WTC11 (cell line): ENCODE data around the gene MTHFD1L. TPM values are rescaled to one million over a fixed set of nuclear protein-coding genes. Genes with fewer than 3 reads are reported as not detected.

Experiments used
- ATAC-seq: fragments of 200-7000 bp; cut with Tn5 transposase; 2 replicates; pipeline ENCODE4 v1.10.0; 2021; ENCODE audit warnings: mild to moderate bottlenecking, moderate library complexity
- CTCF ChIA-PET: fragments of 300-600 bp; sonication (Branson Sonifier 250); formaldehyde crosslinking; loops from one replicate; lab custom pipeline; 2021; ENCODE audit warnings: antibody characterized with exemption; lab: Charles Lee
- POLR2A ChIA-PET: fragments of 350-600 bp; sonication (Branson Sonifier 250); formaldehyde crosslinking; loops from one replicate; lab custom pipeline; 2021; ENCODE audit warnings: antibody characterized with exemption; lab: Charles Lee
- DNase-seq: peaks from one replicate; pipeline ENCODE4 v3.0.0; 2021; ENCODE audit warnings: low spot score
- H3K27ac Mint-ChIP-seq: 2 replicates; pipeline ENCODE4 v1.8.0; 2021; ENCODE audit warnings: mixed read lengths
- H3K27me3 Mint-ChIP-seq: 2 replicates; pipeline ENCODE4 v1.8.0; 2021; ENCODE audit warnings: low read depth, mild to moderate bottlenecking, moderate library complexity, mixed read lengths
- H3K36me3 Mint-ChIP-seq: 2 replicates; pipeline ENCODE4 v1.8.0; 2021; ENCODE audit warnings: mixed read lengths
- H3K4me1 Mint-ChIP-seq: 2 replicates; pipeline ENCODE4 v1.8.0; 2022; ENCODE audit warnings: mixed read lengths
- H3K4me3 Mint-ChIP-seq: 2 replicates; pipeline ENCODE4 v1.8.0; 2021; ENCODE audit warnings: mild to moderate bottlenecking, moderate library complexity, mixed read lengths
- H3K9me3 Mint-ChIP-seq: 2 replicates; pipeline ENCODE4 v1.8.0; 2021; ENCODE audit warnings: mixed read lengths
- ARID4B ChIP-seq: sonication (generic); formaldehyde crosslinking; IDR thresholded peaks from 2 replicates; pipeline ENCODE4 v1.8.0; 2023; ENCODE audit warnings: missing genetic modification reagents, mild to moderate bottlenecking, borderline replicate concordance
- ELF4 ChIP-seq: sonication (generic); formaldehyde crosslinking; IDR thresholded peaks from 2 replicates; pipeline ENCODE4 v1.8.1; 2022; ENCODE audit warnings: low read depth, mild to moderate bottlenecking, moderate library complexity, missing genetic modification reagents
- FOXP1 ChIP-seq: sonication (generic); formaldehyde crosslinking; IDR thresholded peaks from 2 replicates; pipeline ENCODE4 v1.8.0; 2022; ENCODE audit warnings: missing genetic modification reagents, mild to moderate bottlenecking, moderate library complexity, borderline replicate concordance
- GABPB1 ChIP-seq: sonication (generic); formaldehyde crosslinking; IDR thresholded peaks from 2 replicates; pipeline ENCODE4 v1.8.1; 2023; ENCODE audit warnings: mild to moderate bottlenecking, missing genetic modification reagents
- JAZF1 ChIP-seq: fragments of 250-450 bp; sonication (Bioruptor Pico); IDR thresholded peaks from 2 replicates; pipeline ENCODE4 v1.9.0; 2021; ENCODE audit warnings: moderate library complexity, mild to moderate bottlenecking, inconsistent platforms
- JUN ChIP-seq: sonication (generic); formaldehyde crosslinking; IDR thresholded peaks from 2 replicates; pipeline ENCODE4 v1.8.0; 2023; ENCODE audit warnings: mild to moderate bottlenecking, missing genetic modification reagents
- KAT7 ChIP-seq: sonication (generic); formaldehyde crosslinking; IDR thresholded peaks from 2 replicates; pipeline ENCODE4 v1.8.1; 2023; ENCODE audit warnings: missing genetic modification reagents, mild to moderate bottlenecking, borderline replicate concordance
- MLX ChIP-seq: sonication (generic); formaldehyde crosslinking; IDR thresholded peaks from 2 replicates; pipeline ENCODE4 v1.8.1; 2023; ENCODE audit warnings: mild to moderate bottlenecking, missing genetic modification reagents, moderate library complexity
- MYBL2 ChIP-seq: sonication (generic); formaldehyde crosslinking; IDR thresholded peaks from 2 replicates; pipeline ENCODE4 v1.8.1; 2023; ENCODE audit warnings: mild to moderate bottlenecking, moderate library complexity, missing genetic modification reagents
- NR2C2 ChIP-seq: sonication (generic); formaldehyde crosslinking; IDR thresholded peaks from 2 replicates; pipeline ENCODE4 v1.8.0; 2022; ENCODE audit warnings: mild to moderate bottlenecking, missing genetic modification reagents
- OVOL2 ChIP-seq: fragments of 250-450 bp; sonication (Bioruptor Pico); IDR thresholded peaks from 2 replicates; pipeline ENCODE4 v1.9.0; 2021; ENCODE audit warnings: mild to moderate bottlenecking, borderline replicate concordance
- SMAD3 ChIP-seq: sonication (generic); formaldehyde crosslinking; IDR thresholded peaks from 2 replicates; pipeline ENCODE4 v1.8.0; 2022; ENCODE audit warnings: missing genetic modification reagents, mild to moderate bottlenecking, borderline replicate concordance
- TEAD1 ChIP-seq: sonication (generic); formaldehyde crosslinking; IDR thresholded peaks from 2 replicates; pipeline ENCODE4 v1.8.0; 2022; ENCODE audit warnings: mild to moderate bottlenecking, missing genetic modification reagents
- TP53 ChIP-seq: sonication (generic); formaldehyde crosslinking; IDR thresholded peaks from 2 replicates; pipeline ENCODE4 v1.8.1; 2023; ENCODE audit warnings: mild to moderate bottlenecking, missing genetic modification reagents
- ZNF138 ChIP-seq: sonication (generic); formaldehyde crosslinking; conservative IDR thresholded peaks from 2 replicates; pipeline ENCODE4 v1.8.1; 2022; ENCODE audit warnings: mild to moderate bottlenecking, moderate library complexity, missing genetic modification reagents
- ZNF263 ChIP-seq: sonication (generic); formaldehyde crosslinking; IDR thresholded peaks from 2 replicates; pipeline ENCODE4 v1.8.1; 2022; ENCODE audit warnings: low read depth, mild to moderate bottlenecking, moderate library complexity, missing genetic modification reagents
- ZSCAN18 ChIP-seq: fragments of 250-450 bp; sonication (Bioruptor Pico); IDR thresholded peaks from 2 replicates; pipeline ENCODE4 v2.1.2; 2022; ENCODE audit warnings: mild to moderate bottlenecking, moderate library complexity
- total RNA-seq: library from RNA; stranded (reverse); gene quantifications from 3 replicates; pipeline ENCODE4 v1.2.3, GENCODE V29; 2021
- TF ChIP-seq, protein P1 (sequence below): sonication (generic); formaldehyde crosslinking; IDR thresholded peaks from 2 replicates; pipeline ENCODE4 v1.8.1; 2023; ENCODE audit warnings: mild to moderate bottlenecking, missing genetic modification reagents
- TF ChIP-seq, protein P2 (sequence below): sonication (generic); formaldehyde crosslinking; IDR thresholded peaks from 2 replicates; pipeline ENCODE4 v1.8.1; 2023; ENCODE audit warnings: mild to moderate bottlenecking, moderate library complexity, missing genetic modification reagents
- TF ChIP-seq, protein P3 (sequence below): sonication (generic); formaldehyde crosslinking; IDR thresholded peaks from 2 replicates; pipeline ENCODE4 v1.8.0; 2022; ENCODE audit warnings: mild to moderate bottlenecking, missing genetic modification reagents

The MTHFD1L gene
- total RNA-seq, 1 experiment from 2014 or later: 104 TPM

GRCh38 chr6:151007076-151007475, 141.6 kb downstream of the MTHFD1L start:
- POLR2A ChIA-PET: no interaction called here
- H3K4me3 Mint-ChIP-seq: no peak overlapping the region
- no peak for TF ChIP-seq TEAD1 (CRISPR knock-in tag)
- TF ChIP-seq, protein P1, sequence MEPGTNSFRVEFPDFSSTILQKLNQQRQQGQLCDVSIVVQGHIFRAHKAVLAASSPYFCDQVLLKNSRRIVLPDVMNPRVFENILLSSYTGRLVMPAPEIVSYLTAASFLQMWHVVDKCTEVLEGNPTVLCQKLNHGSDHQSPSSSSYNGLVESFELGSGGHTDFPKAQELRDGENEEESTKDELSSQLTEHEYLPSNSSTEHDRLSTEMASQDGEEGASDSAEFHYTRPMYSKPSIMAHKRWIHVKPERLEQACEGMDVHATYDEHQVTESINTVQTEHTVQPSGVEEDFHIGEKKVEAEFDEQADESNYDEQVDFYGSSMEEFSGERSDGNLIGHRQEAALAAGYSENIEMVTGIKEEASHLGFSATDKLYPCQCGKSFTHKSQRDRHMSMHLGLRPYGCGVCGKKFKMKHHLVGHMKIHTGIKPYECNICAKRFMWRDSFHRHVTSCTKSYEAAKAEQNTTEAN (CRISPR knock-in tag): no peak
- no peak for TF ChIP-seq JAZF1 (CRISPR knock-in tag)
- no peak for TF ChIP-seq ZSCAN18
- TF ChIP-seq MYBL2: no peak
- TF ChIP-seq TP53: no peak
- TF ChIP-seq SMAD3 (CRISPR knock-in tag): no peak
- no peak for TF ChIP-seq MLX
- no peak for TF ChIP-seq ELF4 (CRISPR knock-in tag)
- no peak for TF ChIP-seq ARID4B (CRISPR knock-in tag)
- TF ChIP-seq ZNF138 (CRISPR knock-in tag): no peak
- TF ChIP-seq FOXP1 (CRISPR knock-in tag): no peak
- TF ChIP-seq, protein P2, sequence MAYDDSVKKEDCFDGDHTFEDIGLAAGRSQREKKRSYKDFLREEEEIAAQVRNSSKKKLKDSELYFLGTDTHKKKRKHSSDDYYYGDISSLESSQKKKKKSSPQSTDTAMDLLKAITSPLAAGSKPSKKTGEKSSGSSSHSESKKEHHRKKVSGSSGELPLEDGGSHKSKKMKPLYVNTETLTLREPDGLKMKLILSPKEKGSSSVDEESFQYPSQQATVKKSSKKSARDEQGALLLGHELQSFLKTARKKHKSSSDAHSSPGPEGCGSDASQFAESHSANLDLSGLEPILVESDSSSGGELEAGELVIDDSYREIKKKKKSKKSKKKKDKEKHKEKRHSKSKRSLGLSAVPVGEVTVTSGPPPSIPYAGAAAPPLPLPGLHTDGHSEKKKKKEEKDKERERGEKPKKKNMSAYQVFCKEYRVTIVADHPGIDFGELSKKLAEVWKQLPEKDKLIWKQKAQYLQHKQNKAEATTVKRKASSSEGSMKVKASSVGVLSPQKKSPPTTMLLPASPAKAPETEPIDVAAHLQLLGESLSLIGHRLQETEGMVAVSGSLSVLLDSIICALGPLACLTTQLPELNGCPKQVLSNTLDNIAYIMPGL (CRISPR knock-in tag): no peak
- TF ChIP-seq ZNF263 (CRISPR knock-in tag): no peak
- no peak for TF ChIP-seq KAT7 (CRISPR knock-in tag)
- TF ChIP-seq, protein P3, sequence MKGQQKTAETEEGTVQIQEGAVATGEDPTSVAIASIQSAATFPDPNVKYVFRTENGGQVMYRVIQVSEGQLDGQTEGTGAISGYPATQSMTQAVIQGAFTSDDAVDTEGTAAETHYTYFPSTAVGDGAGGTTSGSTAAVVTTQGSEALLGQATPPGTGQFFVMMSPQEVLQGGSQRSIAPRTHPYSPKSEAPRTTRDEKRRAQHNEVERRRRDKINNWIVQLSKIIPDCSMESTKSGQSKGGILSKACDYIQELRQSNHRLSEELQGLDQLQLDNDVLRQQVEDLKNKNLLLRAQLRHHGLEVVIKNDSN (CRISPR knock-in tag): no peak
- no peak for TF ChIP-seq NR2C2
- no peak for TF ChIP-seq JUN (CRISPR knock-in tag)
- no peak for TF ChIP-seq OVOL2 (CRISPR knock-in tag)
- no peak for TF ChIP-seq GABPB1 (CRISPR knock-in tag)
- TF ChIP-seq, all 79 proteins: peak for 0
- Mint-ChIP-seq H3K9me3 (no peaks in the 10 kb centered on the region), H3K4me1 (peaks cover 49% of the 10 kb centered on the region), H3K36me3 (peaks cover 12% of the 10 kb centered on the region), H3K27ac (no peak overlapping the region; the same call in 1 of the 2 replicates), H3K27me3 (no peaks in the 10 kb centered on the region)
- DNase-seq (no peak), ATAC-seq (peak; percentile 52)
- CTCF ChIA-PET: interaction anchor here (0.7 to 1.5 kb wide), 2 partner anchors 115 to 317 kb away, joined by 3 to 4 read pairs; no protein-coding TSS in a partner anchor
